Chondrocyte (in vitro differentiated cells): ENCODE measurements around the gene FBXO24. TPM values are rescaled to one million over a fixed set of nuclear protein-coding genes. Genes with fewer than 3 reads are reported as not detected.

Experiments used
- DNase-seq: peaks from one replicate; pipeline ENCODE4 v3.0.0; 2021; ENCODE audit warnings: mixed read lengths, low spot score
- H3K27ac Mint-ChIP-seq: one replicate; pipeline ENCODE4 v1.8.0; 2021; ENCODE audit warnings: mild to moderate bottlenecking, moderate library complexity, mixed read lengths; ENCODE audit not compliant: unreplicated experiment
- H3K27me3 Mint-ChIP-seq: 2 replicates; pipeline ENCODE4 v1.8.0; 2021; ENCODE audit warnings: low read depth, mixed read lengths
- H3K36me3 Mint-ChIP-seq: 2 replicates; pipeline ENCODE4 v1.8.0; 2021; ENCODE audit warnings: low read depth, mixed read lengths
- H3K4me1 Mint-ChIP-seq: 2 replicates; pipeline ENCODE4 v1.8.0; 2021; ENCODE audit warnings: low read depth, mild to moderate bottlenecking, mixed read lengths
- H3K4me3 Mint-ChIP-seq: one replicate; pipeline ENCODE4 v1.8.0; 2021; ENCODE audit warnings: mild to moderate bottlenecking, moderate library complexity, mixed read lengths; ENCODE audit not compliant: unreplicated experiment
- H3K9me3 Mint-ChIP-seq: 2 replicates; pipeline ENCODE4 v1.8.0; 2021; ENCODE audit warnings: low read depth, mixed read lengths
- CTCF ChIP-seq: fragments of 200-600 bp; sonication (generic); IDR thresholded peaks from 2 replicates; pipeline ENCODE4 v1.5.0; 2021; ENCODE audit warnings: antibody characterized with exemption, mild to moderate bottlenecking, moderate library complexity
- total RNA-seq: library from RNA; stranded (reverse); gene quantifications from 3 replicates; pipeline ENCODE4 v1.2.1, GENCODE V29; 2021

FBXO24 gene
- total RNA-seq, 1 donor from 2014 or later = 0.57 TPM

- no peaks in the 10 kb centered on the region for H3K27me3 Mint-ChIP-seq
- peaks cover 16% of the 10 kb centered on the region for H3K4me1 Mint-ChIP-seq
- H3K4me3 Mint-ChIP-seq = no peak overlapping the region
- no peak for TF ChIP-seq CTCF
- H3K27ac Mint-ChIP-seq = peak overlapping the region; percentile 37
- DNase-seq = no peak
- H3K36me3 Mint-ChIP-seq = no peaks in the 10 kb centered on the region
- H3K9me3 Mint-ChIP-seq = no peaks in the 10 kb centered on the region
Observed at GRCh38 chr7:100590077-100590737, 4.1 kb downstream of the FBXO24 start.

GRCh38 chr7:100591596-100591995 lies 5.5 kb downstream of the FBXO24 start:
- Mint-ChIP-seq H3K27me3 (no peaks in the 10 kb centered on the region), H3K4me1 (peaks cover 13% of the 10 kb centered on the region), H3K9me3 (no peaks in the 10 kb centered on the region), H3K4me3 (no peak overlapping the region), H3K27ac (no peak overlapping the region), H3K36me3 (no peaks in the 10 kb centered on the region)
- TF ChIP-seq CTCF = no peak
- no peak for DNase-seq

- no peak overlapping the region for H3K27ac Mint-ChIP-seq
- no peaks in the 10 kb centered on the region for H3K9me3 Mint-ChIP-seq
- no peak for TF ChIP-seq CTCF
- H3K36me3 Mint-ChIP-seq = no peaks in the 10 kb centered on the region
- H3K27me3 Mint-ChIP-seq = no peaks in the 10 kb centered on the region
- peaks cover 4% of the 10 kb centered on the region for H3K4me1 Mint-ChIP-seq
- no peak for DNase-seq
- no peak overlapping the region for H3K4me3 Mint-ChIP-seq
Observed at GRCh38 chr7:100595188-100595587, 9.1 kb downstream of the FBXO24 start.

- no peak for DNase-seq
- no peak overlapping the region for H3K4me3 Mint-ChIP-seq
- no peaks in the 10 kb centered on the region for H3K27me3 Mint-ChIP-seq
- no peaks in the 10 kb centered on the region for H3K36me3 Mint-ChIP-seq
- H3K27ac Mint-ChIP-seq = no peak overlapping the region
- H3K9me3 Mint-ChIP-seq = no peaks in the 10 kb centered on the region
- peaks cover 18% of the 10 kb centered on the region for H3K4me1 Mint-ChIP-seq
- TF ChIP-seq CTCF = no peak
Observed at GRCh38 chr7:100598425-100598824, 12.3 kb downstream of the FBXO24 start.

- DNase-seq = no peak
- Mint-ChIP-seq H3K27ac (no peak overlapping the region), H3K4me3 (no peak overlapping the region), H3K36me3 (no peaks in the 10 kb centered on the region), H3K27me3 (no peaks in the 10 kb centered on the region), H3K4me1 (peaks cover 28% of the 10 kb centered on the region), H3K9me3 (no peaks in the 10 kb centered on the region)
- peak; percentile 24 for TF ChIP-seq CTCF
Observed at GRCh38 chr7:100599911-100600729, 14.0 kb downstream of the FBXO24 start.
